ENCODE data around the gene COLGALT1.
"Not testable (repeated sequence)": the region's sequence is repeated elsewhere in the genome, so short reads cannot be mapped to it uniquely, and the experiment has no call there.

Gene COLGALT1

GRCh38 chr19:17555480-17555928 is at the start of gene COLGALT1:
Gene COLGALT1 (plus strand): TSS chr19:17555649. CDS start chr19:17555714, 65 bp downstream.
- DNase-seq: peak; percentile 99

- DNase-seq: no peak
These were observed 48.7 kb upstream of the COLGALT1 start for GRCh38 chr19:17506745-17507144.

GRCh38 chr19:17508558-17508933 is 46.9 kb upstream of the COLGALT1 start:
- not testable (repeated sequence) for DNase-seq

- DNase-seq: no peak
These were observed 45.0 kb upstream of the COLGALT1 start for GRCh38 chr19:17510220-17510993.

- peak; percentile 93 for DNase-seq
These were observed 43.5 kb upstream of the COLGALT1 start for GRCh38 chr19:17511724-17512573.

- DNase-seq: no peak
These were observed 42.9 kb upstream of the COLGALT1 start for GRCh38 chr19:17512574-17512939.

GRCh38 chr19:17515408-17516149 is 39.9 kb upstream of the COLGALT1 start:
- DNase-seq: no peak

- DNase-seq: no peak
These were observed 37.6 kb upstream of the COLGALT1 start for GRCh38 chr19:17517898-17518297.

- DNase-seq: not testable (repeated sequence)
These were observed 36.8 kb upstream of the COLGALT1 start for GRCh38 chr19:17518654-17519053.

- DNase-seq: no peak
These were observed 35.5 kb upstream of the COLGALT1 start for GRCh38 chr19:17519967-17520366.

GRCh38 chr19:17520865-17521264 is 34.6 kb upstream of the COLGALT1 start:
- no peak for DNase-seq

- peak; percentile 75 for DNase-seq
These were observed 32.2 kb upstream of the COLGALT1 start for GRCh38 chr19:17522988-17523872.

GRCh38 chr19:17524651-17525050 is 30.8 kb upstream of the COLGALT1 start:
- no peak for DNase-seq

GRCh38 chr19:17525141-17525540 is 30.3 kb upstream of the COLGALT1 start:
- DNase-seq: no peak

GRCh38 chr19:17526922-17527321 is 28.5 kb upstream of the COLGALT1 start:
- no peak for DNase-seq

GRCh38 chr19:17527326-17527725 is 28.1 kb upstream of the COLGALT1 start:
- DNase-seq: no peak

GRCh38 chr19:17528610-17529009 is 26.8 kb upstream of the COLGALT1 start:
- DNase-seq: no peak

- DNase-seq: no peak
These were observed 25.9 kb upstream of the COLGALT1 start for GRCh38 chr19:17529239-17530158.

GRCh38 chr19:17530586-17530985 is 24.9 kb upstream of the COLGALT1 start:
- DNase-seq: no peak

GRCh38 chr19:17532116-17532515 is 23.3 kb upstream of the COLGALT1 start:
- DNase-seq: no peak

GRCh38 chr19:17532557-17532956 is 22.9 kb upstream of the COLGALT1 start:
- no peak for DNase-seq

Data from activated effector memory CD4-positive, alpha-beta T cell treated with anti-CD3 and anti-CD28 coated beads, Interleukin-2, amount 50 U/mL, for 16 hours (primary cell).